ENCODE data around the gene ABCA6.

- TF ChIP-seq CTCF (IDR thresholded peaks at IDR 0.05; ENCODE audit: low read depth, low read length, poor library complexity, severe bottlenecking) (no peak), EZH2phosphoT487 (IDR thresholded peaks at IDR 0.05; ENCODE audit: borderline replicate concordance, low read length) (no peak)
Observed at GRCh38 chr17:69175262-69175624, 33.5 kb upstream of the ABCA6 start.
